IMR-90 (cell line): ENCODE measurements around the gene MAN2A2. TPM values are rescaled to one million over a fixed set of nuclear protein-coding genes. Genes with fewer than 3 reads are reported as not detected.

Source experiments
- ATAC-seq: fragments of 200-7000 bp; cut with Tn5 transposase; 2 replicates; pipeline ENCODE4 v1.9.1; 2020; ENCODE audit warnings: low read depth, mild to moderate bottlenecking, moderate library complexity
- BruUV-seq: library from RNA; stranded (reverse); fragments of 400-500 nt; replicated peaks from 2 replicates; lab custom pipeline; 2021; lab: Mats Ljungman, UMichigan
- CTCF ChIA-PET: fragments of 300-600 bp; formaldehyde crosslinking; extraction: SDS; loops from one replicate; lab custom pipeline; 2021; ENCODE audit warnings: antibody characterized with exemption; lab: Yijun Ruan, JAX
- POLR2A ChIA-PET: fragments of 300-600 bp; sonication (Branson Sonifier 250); formaldehyde crosslinking; loops from one replicate; lab custom pipeline; 2022; ENCODE audit warnings: antibody characterized with exemption; ENCODE audit not compliant: unreplicated experiment; lab: Charles Lee
- DNase-seq: peaks from one replicate; pipeline ENCODE4 v3.0.0; 2013
- H2AFZ ChIP-seq: replicated peaks from 2 replicates; pipeline ENCODE3; 2013; ENCODE audit warnings: low read length, mild to moderate bottlenecking; ENCODE audit not compliant: poor library complexity
- H2AK5ac ChIP-seq: 2 replicates; pipeline ENCODE4 v1.6.1; 2013; ENCODE audit warnings: low read depth, low read length, inconsistent platforms
- H2AK9ac ChIP-seq: replicated peaks from 2 replicates; pipeline ENCODE3; 2013; ENCODE audit warnings: mild to moderate bottlenecking, low read depth, low read length, moderate library complexity; ENCODE audit not compliant: poor library complexity
- H2BK120ac ChIP-seq: 2 replicates; pipeline ENCODE4 v1.6.1; 2013; ENCODE audit warnings: low read depth, low read length, inconsistent platforms
- H2BK15ac ChIP-seq: 3 replicates; pipeline ENCODE4 v1.6.1; 2013; ENCODE audit warnings: low read depth, low read length, inconsistent platforms
- H2BK20ac ChIP-seq: 2 replicates; pipeline ENCODE4 v1.6.1; 2013; ENCODE audit warnings: low read depth, mild to moderate bottlenecking, inconsistent platforms, low read length, moderate library complexity
- H2BK5ac ChIP-seq: 2 replicates; pipeline ENCODE4 v1.6.1; 2013; ENCODE audit warnings: mild to moderate bottlenecking, low read depth, low read length, inconsistent platforms; ENCODE audit not compliant: poor library complexity, severe bottlenecking
- H3K14ac ChIP-seq: replicated peaks from 2 replicates; pipeline ENCODE4 v1.6.1; 2013; ENCODE audit warnings: low read depth, low read length, inconsistent platforms
- H3K18ac ChIP-seq: 2 replicates; pipeline ENCODE4 v1.6.1; 2013; ENCODE audit warnings: low read depth, low read length, control low read depth
- H3K23ac ChIP-seq: 2 replicates; pipeline ENCODE4 v1.6.1; 2013; ENCODE audit warnings: low read depth, low read length, inconsistent platforms
- H3K27ac ChIP-seq: 2 replicates; pipeline ENCODE4 v1.5.1; 2013; ENCODE audit warnings: mild to moderate bottlenecking, control low read depth, low read length; ENCODE audit not compliant: insufficient read depth
- H3K27me3 ChIP-seq: 2 replicates; pipeline ENCODE4 v1.6.1; 2013; ENCODE audit warnings: low read length; ENCODE audit not compliant: control insufficient read depth, insufficient read depth
- H3K36me3 ChIP-seq: 2 replicates; pipeline ENCODE4 v1.6.1; 2013; ENCODE audit warnings: low read length, mixed read lengths; ENCODE audit not compliant: control insufficient read depth, insufficient read depth
- H3K4ac ChIP-seq: 2 replicates; pipeline ENCODE4 v1.6.1; 2013; ENCODE audit warnings: low read depth, low read length, inconsistent platforms
- H3K4me1 ChIP-seq: 2 replicates; pipeline ENCODE4 v1.6.1; 2013; ENCODE audit warnings: low read length, mixed read lengths; ENCODE audit not compliant: control insufficient read depth, insufficient read depth
- H3K4me2 ChIP-seq: 2 replicates; pipeline ENCODE4 v1.6.1; 2013; ENCODE audit warnings: low read depth, mild to moderate bottlenecking, control low read depth, low read length, moderate library complexity
- H3K4me3 ChIP-seq: 2 replicates; pipeline ENCODE4 v1.5.1; 2013; ENCODE audit warnings: low read depth, mild to moderate bottlenecking, control low read depth, low read length, moderate library complexity; ENCODE audit not compliant: insufficient read depth
- H3K56ac ChIP-seq: 2 replicates; pipeline ENCODE4 v1.6.1; 2013; ENCODE audit warnings: low read length, inconsistent platforms; ENCODE audit not compliant: insufficient read depth; ENCODE audit errors: extremely low read depth
- H3K79me1 ChIP-seq, 2 experiments: 2 replicates each; pipeline ENCODE4 v1.6.1; 2013; ENCODE audit warnings: low read length in 2 of 2, inconsistent platforms in 1 of 2, low read depth in 1 of 2
- H3K9ac ChIP-seq: 2 replicates; pipeline ENCODE4 v1.6.1; 2013; ENCODE audit warnings: low read depth, low read length, control low read depth
- H3K9me1 ChIP-seq: 2 replicates; pipeline ENCODE4 v1.6.1; 2013; ENCODE audit warnings: low read length, inconsistent platforms; ENCODE audit not compliant: insufficient read depth
- H3K9me3 ChIP-seq: 2 replicates; pipeline ENCODE4 v1.6.1; 2013; ENCODE audit warnings: low read length; ENCODE audit not compliant: control insufficient read depth, insufficient read depth
- H4K20me1 ChIP-seq: 2 replicates; pipeline ENCODE4 v1.6.1; 2013; ENCODE audit warnings: low read length, inconsistent platforms; ENCODE audit not compliant: insufficient read depth
- H4K5ac ChIP-seq: 2 replicates; pipeline ENCODE4 v1.6.1; 2013; ENCODE audit warnings: mild to moderate bottlenecking, low read depth, low read length, control low read depth
- H4K8ac ChIP-seq, 2 experiments: 2 replicates each; pipeline ENCODE4 v1.6.1; 2013; ENCODE audit warnings: low read depth in 2 of 2, low read length in 2 of 2, control low read depth in 1 of 2, inconsistent platforms in 1 of 2
- H4K91ac ChIP-seq: 2 replicates; pipeline ENCODE4 v1.6.1; 2013; ENCODE audit warnings: low read depth, low read length, inconsistent platforms; ENCODE audit not compliant: insufficient read depth
- BHLHE40 ChIP-seq: fragments of 150-350 bp; IDR thresholded peaks from 2 replicates; pipeline ENCODE4 v1.6.1; 2016; ENCODE audit warnings: mild to moderate bottlenecking, low read depth, low read length
- CEBPB ChIP-seq: IDR thresholded peaks from 2 replicates; pipeline ENCODE4 v1.6.1; 2012; ENCODE audit warnings: low read depth, low read length, improper control_type of control experiment
- CHD1 ChIP-seq: IDR thresholded peaks from 2 replicates; pipeline ENCODE4 v1.6.1; 2012; ENCODE audit warnings: low read depth, low read length, improper control_type of control experiment
- FOS ChIP-seq: fragments of 150-350 bp; IDR thresholded peaks from 2 replicates; pipeline ENCODE4 v1.6.1; 2016; ENCODE audit warnings: low read depth, low read length
- MAFK ChIP-seq: IDR thresholded peaks from 2 replicates; pipeline ENCODE4 v1.6.1; 2012; ENCODE audit warnings: low read depth, low read length, improper control_type of control experiment
- MAZ ChIP-seq: IDR thresholded peaks from 2 replicates; pipeline ENCODE4 v1.6.1; 2012; ENCODE audit warnings: low read depth, mild to moderate bottlenecking, low read length, improper control_type of control experiment, moderate library complexity, borderline replicate concordance
- MXI1 ChIP-seq: IDR thresholded peaks from 2 replicates; pipeline ENCODE4 v1.6.1; 2012; ENCODE audit warnings: low read depth, mild to moderate bottlenecking, low read length, moderate library complexity, borderline replicate concordance
- NFE2L2 ChIP-seq: fragments of 150-350 bp; IDR thresholded peaks from 2 replicates; pipeline ENCODE4 v1.6.1; 2016; ENCODE audit warnings: low read depth, mild to moderate bottlenecking, low read length
- POLR2A ChIP-seq: IDR thresholded peaks from 2 replicates; pipeline ENCODE4 v1.6.1; 2012; ENCODE audit warnings: mild to moderate bottlenecking, low read depth, low read length
- RAD21 ChIP-seq: IDR thresholded peaks from 2 replicates; pipeline ENCODE4 v1.6.1; 2012; ENCODE audit warnings: low read length, improper control_type of control experiment
- RCOR1 ChIP-seq: IDR thresholded peaks from 2 replicates; pipeline ENCODE4 v1.6.1; 2012; ENCODE audit warnings: mild to moderate bottlenecking, low read length, improper control_type of control experiment; ENCODE audit not compliant: insufficient replicate concordance
- RFX5 ChIP-seq: IDR thresholded peaks from 2 replicates; pipeline ENCODE4 v1.8.0; 2012; ENCODE audit warnings: low read depth, mild to moderate bottlenecking, low read length, moderate library complexity
- SMC3 ChIP-seq: fragments of 150-350 bp; IDR thresholded peaks from 2 replicates; pipeline ENCODE4 v1.6.1; 2016; ENCODE audit warnings: low read depth, mild to moderate bottlenecking, antibody characterized with exemption, low read length, moderate library complexity
- WGBS, 2 experiments: methylation state at CpG; one replicate each; pipeline versions ENCODE4 v1.1.5 to v1.1.7; 2013; ENCODE audit warnings: missing lambda C conversion rate in 2 of 2; ENCODE audit not compliant: insufficient read length in 1 of 2; ENCODE audit errors: extremely low coverage in 2 of 2; 5-methylcytosine and 5-hydroxymethylcytosine counted together
- dilution Hi-C: fragments of 300-500 bp; cut with HindIII; formaldehyde crosslinking; loops from one replicate; pipeline ENCODE4 v1.14.3; 2018; ENCODE audit warnings: low sequenced_read_pairs; ENCODE audit not compliant: unreplicated experiment
- in situ Hi-C: fragments of 300-500 bp; cut with MboI; formaldehyde crosslinking; loops from 3 replicates; pipeline ENCODE4 v1.14.3; 2019; ENCODE audit warnings: low sequenced_read_pairs, inconsistent platforms, mixed read lengths
- intact Hi-C: fragments of 100-400 bp; cut with micrococcal nuclease; formaldehyde crosslinking; loops from 2 replicates; pipeline ENCODE4 v1.10.0; 2022
- polyA plus RNA-seq, 3 experiments: library from polyadenylated mRNA; depleted of rRNA; stranded (reverse); fragments of >200 nt; gene quantifications; 2 replicates each; pipeline ENCODE4 v1.2.3, GENCODE V29; 2012; ENCODE audit warnings: low replicate concordance in 1 of 3
- total RNA-seq: library from RNA; depleted of rRNA; stranded (reverse); fragments of >200 nt; gene quantifications from 2 replicates; pipeline ENCODE4 v1.2.3, GENCODE V29; 2012
- TF ChIP-seq, protein P1 (sequence below): fragments of 150-350 bp; IDR thresholded peaks from 2 replicates; pipeline ENCODE4 v1.6.1; 2017; ENCODE audit warnings: mild to moderate bottlenecking, antibody characterized with exemption, low read length, low read depth
- TF ChIP-seq, protein P2 (sequence below): conservative IDR thresholded peaks from 2 replicates; pipeline ENCODE4 v1.5.1; 2012; ENCODE audit warnings: mild to moderate bottlenecking, low read depth, low read length, improper control_type of control experiment
- TF ChIP-seq, protein P3 (sequence below): fragments of 150-350 bp; IDR thresholded peaks from 2 replicates; pipeline ENCODE4 v1.6.1; 2016; ENCODE audit warnings: low read depth, mild to moderate bottlenecking, low read length, moderate library complexity, borderline replicate concordance

Gene MAN2A2
- total and polyA plus RNA-seq, 2 of the 4 experiments (the other 2 are of a cell fraction), result 3.4 to 52.5 TPM

DNA sequence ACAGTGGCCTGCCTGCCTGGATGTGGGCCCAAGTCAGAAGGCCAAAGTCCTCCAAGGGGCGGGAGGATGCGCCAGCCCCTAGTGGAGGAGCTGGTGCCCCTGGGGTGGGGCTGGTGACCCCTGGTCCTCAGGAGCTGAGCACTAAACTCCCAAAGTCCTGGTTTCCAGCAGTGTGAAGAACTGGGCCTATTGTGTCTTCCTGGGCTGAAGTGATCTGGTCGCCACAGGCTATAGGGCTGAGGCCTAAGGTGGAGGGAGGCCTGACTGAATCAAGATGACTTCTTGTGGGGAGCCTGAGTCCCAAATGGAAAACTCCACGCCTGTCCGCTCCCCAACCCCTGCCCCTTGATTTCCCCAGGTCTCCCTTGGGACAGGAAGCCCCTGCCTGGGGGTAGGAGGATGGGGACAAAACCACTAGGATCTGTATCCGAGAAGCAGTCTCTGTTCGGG, 19.6 kb upstream of the MAN2A2 start:
- peak overlapping the region; percentile 98 for H2AFZ ChIP-seq
- H4K8ac ChIP-seq, result peak overlapping the region; percentile 93 to 99; a peak in 3 of 4 replicates
- H3K56ac ChIP-seq, result no peak overlapping the region; the same call in 1 of the 2 replicates
- H2AK9ac ChIP-seq, result peak overlapping the region; percentile 20
- peak overlapping the region; percentile 17 for H3K9ac ChIP-seq
- H3K36me3 ChIP-seq, result peaks cover 32% of the 10 kb centered on the region; the same call in 1 of the 2 replicates
- no TSS peak for BruUV-seq
- no peak overlapping the region for H2BK15ac ChIP-seq
- H2AK5ac ChIP-seq, result peak overlapping the region; percentile 65; the same call in 1 of the 2 replicates
- dilution Hi-C loops, result no loop called here
- H3K79me1 ChIP-seq, result peaks cover 9 to 16% of the 10 kb centered on the region in 2 experiments; a peak in 3 of 4 replicates
- peak overlapping the region; percentile 74 for H4K5ac ChIP-seq
- no peaks in the 10 kb centered on the region for H3K9me3 ChIP-seq
- no peak overlapping the region; the same call in 1 of the 2 replicates for H3K18ac ChIP-seq
- intact Hi-C loops, result no loop called here
- POLR2A ChIA-PET, result no interaction called here
- H3K4ac ChIP-seq, result peak overlapping the region; percentile 71
- no peaks in the 10 kb centered on the region for H3K9me1 ChIP-seq
- no peak overlapping the region for H2BK5ac ChIP-seq
- ATAC-seq, result no peak
- CTCF ChIA-PET, result no interaction called here
- H3K27ac ChIP-seq, result peak overlapping the region; percentile 67
- TF ChIP-seq RCOR1 (no peak), FOS (no peak), NFE2L2 (no peak), CHD1 (no peak), MAZ (no peak), CEBPB (no peak), RFX5 (no peak), MXI1 (no peak), MAFK (no peak), SMC3 (no peak), RAD21 (no peak), BHLHE40 (no peak), POLR2A (no peak)
- TF ChIP-seq, protein P1, sequence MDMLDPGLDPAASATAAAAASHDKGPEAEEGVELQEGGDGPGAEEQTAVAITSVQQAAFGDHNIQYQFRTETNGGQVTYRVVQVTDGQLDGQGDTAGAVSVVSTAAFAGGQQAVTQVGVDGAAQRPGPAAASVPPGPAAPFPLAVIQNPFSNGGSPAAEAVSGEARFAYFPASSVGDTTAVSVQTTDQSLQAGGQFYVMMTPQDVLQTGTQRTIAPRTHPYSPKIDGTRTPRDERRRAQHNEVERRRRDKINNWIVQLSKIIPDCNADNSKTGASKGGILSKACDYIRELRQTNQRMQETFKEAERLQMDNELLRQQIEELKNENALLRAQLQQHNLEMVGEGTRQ, result no peak
- TF ChIP-seq, protein P2, sequence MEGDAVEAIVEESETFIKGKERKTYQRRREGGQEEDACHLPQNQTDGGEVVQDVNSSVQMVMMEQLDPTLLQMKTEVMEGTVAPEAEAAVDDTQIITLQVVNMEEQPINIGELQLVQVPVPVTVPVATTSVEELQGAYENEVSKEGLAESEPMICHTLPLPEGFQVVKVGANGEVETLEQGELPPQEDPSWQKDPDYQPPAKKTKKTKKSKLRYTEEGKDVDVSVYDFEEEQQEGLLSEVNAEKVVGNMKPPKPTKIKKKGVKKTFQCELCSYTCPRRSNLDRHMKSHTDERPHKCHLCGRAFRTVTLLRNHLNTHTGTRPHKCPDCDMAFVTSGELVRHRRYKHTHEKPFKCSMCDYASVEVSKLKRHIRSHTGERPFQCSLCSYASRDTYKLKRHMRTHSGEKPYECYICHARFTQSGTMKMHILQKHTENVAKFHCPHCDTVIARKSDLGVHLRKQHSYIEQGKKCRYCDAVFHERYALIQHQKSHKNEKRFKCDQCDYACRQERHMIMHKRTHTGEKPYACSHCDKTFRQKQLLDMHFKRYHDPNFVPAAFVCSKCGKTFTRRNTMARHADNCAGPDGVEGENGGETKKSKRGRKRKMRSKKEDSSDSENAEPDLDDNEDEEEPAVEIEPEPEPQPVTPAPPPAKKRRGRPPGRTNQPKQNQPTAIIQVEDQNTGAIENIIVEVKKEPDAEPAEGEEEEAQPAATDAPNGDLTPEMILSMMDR, result no peak
- TF ChIP-seq, protein P3, sequence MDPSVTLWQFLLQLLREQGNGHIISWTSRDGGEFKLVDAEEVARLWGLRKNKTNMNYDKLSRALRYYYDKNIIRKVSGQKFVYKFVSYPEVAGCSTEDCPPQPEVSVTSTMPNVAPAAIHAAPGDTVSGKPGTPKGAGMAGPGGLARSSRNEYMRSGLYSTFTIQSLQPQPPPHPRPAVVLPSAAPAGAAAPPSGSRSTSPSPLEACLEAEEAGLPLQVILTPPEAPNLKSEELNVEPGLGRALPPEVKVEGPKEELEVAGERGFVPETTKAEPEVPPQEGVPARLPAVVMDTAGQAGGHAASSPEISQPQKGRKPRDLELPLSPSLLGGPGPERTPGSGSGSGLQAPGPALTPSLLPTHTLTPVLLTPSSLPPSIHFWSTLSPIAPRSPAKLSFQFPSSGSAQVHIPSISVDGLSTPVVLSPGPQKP, result no peak
- no peak overlapping the region for H3K4me3 ChIP-seq
- no peak overlapping the region for H2BK20ac ChIP-seq
- H4K20me1 ChIP-seq, result no peaks in the 10 kb centered on the region
- peak overlapping the region; percentile 60; the same call in 1 of the 2 replicates for H3K14ac ChIP-seq
- no peak overlapping the region; the same call in 1 of the 2 replicates for H3K4me2 ChIP-seq
- no peaks in the 10 kb centered on the region for H3K27me3 ChIP-seq
- peak overlapping the region; percentile 25; the same call in 1 of the 2 replicates for H4K91ac ChIP-seq
- WGBS, 2 experiments, result no CpG with 5 or more reads among the region's 7 CpGs
- DNase-seq, result no peak
- H3K4me1 ChIP-seq, result peaks cover 16% of the 10 kb centered on the region
- no peak overlapping the region for H2BK120ac ChIP-seq
- in situ Hi-C loops, result loop anchor here (10.0 to 25.0 kb wide), 2 partner anchors 389 to 571 kb away; no protein-coding TSS in a partner anchor
- H3K23ac ChIP-seq, result peak overlapping the region; percentile 42; the same call in 1 of the 2 replicates
